Measurements from ENCODE around the gene TPMT.

TPMT gene

DNA sequence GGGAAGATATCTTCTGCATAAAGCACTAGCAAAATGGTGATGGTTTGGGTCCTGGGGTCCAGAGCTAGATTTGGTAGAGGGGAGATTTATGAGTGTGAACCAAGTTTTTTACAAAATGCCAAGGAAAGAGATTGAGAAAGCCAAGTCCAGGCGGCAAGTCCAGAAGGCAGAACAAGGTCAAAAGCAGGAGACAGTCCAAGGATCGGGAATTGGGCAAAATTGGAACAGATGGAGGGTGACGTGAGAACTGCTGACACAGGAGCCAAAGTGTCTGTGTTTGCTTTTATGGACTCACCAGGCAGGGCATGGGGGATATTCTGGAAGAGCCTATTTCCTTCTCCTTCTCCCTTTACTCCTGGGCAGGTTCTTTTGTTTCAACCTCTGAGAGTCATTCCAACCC, 36.5 kb downstream of the TPMT start:
- in situ Hi-C loops (cut with MboI; ENCODE audit: low sequenced_read_pairs) = no loop called here

DNA sequence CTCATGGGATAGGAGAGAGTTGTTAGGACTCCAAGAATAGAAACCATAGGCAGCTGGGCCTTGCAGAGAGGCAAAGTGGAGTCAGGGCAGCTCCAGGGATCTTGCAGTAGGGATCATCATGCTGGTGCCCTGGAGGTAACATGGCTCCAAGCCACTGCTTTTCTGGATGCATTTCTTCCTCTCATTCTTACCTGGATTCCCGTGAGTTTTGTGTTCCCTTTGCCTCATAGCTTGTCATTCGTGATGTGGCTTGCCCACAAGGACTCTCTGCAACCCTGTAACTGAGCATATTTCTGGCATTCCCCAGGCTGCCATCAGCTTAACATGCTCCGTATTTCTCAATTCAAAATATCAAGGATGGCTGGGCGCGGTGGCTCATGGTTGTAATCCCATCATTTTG, 37.7 kb downstream of the TPMT start:
- in situ Hi-C loops (cut with MboI; ENCODE audit: low sequenced_read_pairs) = no loop called here

DNA sequence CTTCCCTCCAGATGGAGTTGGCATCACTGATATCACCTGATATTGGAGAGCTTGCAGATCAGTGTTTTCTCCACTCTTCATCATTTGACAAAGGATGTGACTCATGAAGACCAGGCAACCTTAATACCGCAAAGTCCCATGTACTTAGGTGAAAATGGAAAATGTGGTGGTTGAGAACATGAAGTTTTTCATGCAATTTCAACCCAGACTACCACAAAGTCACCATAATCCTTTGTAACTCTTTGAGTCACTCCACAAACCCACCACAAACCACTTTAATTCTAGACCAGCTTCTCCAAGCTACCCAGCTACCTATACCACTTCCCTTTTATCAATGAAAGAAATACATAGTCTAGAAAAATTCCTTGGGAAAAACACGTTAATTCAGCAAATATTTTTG, 39.5 kb downstream of the TPMT start:
- in situ Hi-C loops (cut with MboI; ENCODE audit: low sequenced_read_pairs) = no loop called here

DNA sequence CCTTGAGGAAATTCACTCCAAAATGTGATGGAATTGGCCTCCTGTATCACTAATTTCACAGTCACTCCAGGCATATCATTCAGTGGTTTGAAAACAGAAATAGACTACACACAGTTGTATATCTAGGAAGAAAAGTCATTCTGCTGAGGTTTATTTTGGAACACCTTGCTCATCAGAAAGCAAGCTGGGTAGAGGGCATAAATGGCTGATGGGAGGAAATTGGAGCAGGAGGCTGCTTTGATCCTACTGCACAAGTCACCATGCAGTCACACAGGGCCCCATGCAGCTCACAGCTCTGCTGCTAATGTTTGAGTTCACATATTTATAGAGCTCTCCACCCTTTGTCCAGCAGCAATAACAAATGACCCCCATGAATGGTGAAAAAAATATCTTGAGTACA, 44.7 kb downstream of the TPMT start:
- in situ Hi-C loops (cut with MboI; ENCODE audit: low sequenced_read_pairs) = no loop called here

DNA sequence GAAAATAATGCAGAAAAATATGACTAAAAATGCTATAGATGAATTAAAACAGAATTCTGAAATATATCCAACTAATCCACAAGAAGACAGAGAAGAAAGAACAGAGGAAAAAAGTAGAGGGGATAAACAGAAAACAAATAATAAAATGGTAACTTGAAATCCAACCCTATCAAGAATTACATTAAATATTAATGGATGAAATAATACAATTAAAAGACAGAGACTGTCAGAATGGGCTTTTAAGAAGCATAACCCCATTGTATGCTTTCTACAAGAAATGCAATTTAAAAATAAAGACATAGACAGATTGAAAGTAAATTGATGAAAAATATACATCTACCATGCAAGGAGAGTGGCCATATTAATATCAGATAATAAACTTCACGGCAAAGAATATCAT, 47.8 kb downstream of the TPMT start:
- in situ Hi-C loops (cut with MboI; ENCODE audit: low sequenced_read_pairs) = no loop called here

DNA sequence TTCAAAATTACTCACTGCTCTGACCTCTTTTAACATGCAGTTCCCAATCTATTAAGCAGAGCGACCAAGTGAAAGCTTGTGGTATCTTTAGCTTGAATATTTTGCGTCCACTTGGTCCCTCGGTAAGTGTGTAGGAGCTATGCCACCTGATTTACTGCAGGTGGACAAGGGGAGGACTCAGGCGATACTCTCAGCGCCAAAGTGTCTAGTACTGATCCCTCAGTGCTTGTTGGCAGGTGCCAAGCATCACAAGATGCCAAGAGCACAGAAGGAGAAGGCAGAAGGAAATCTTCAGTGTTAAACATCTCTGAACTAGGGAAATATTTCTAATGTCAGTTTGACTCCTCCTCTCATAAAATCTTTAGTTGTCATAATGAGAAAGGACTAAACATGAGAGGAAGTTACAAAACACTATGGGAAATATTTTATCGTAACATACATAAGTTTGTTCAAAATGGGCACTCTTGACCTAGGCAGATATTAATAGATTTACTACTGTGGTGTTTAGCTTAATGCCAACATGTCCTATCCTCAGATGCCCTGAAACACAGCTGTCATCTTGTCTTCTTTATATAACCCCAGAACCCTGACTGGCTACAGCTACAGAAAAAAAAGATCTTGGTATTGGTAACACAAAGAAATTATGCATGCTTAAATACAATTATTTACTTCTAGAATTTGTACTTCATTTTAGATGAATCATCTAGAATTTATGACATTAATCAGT, 51.9 kb downstream of the TPMT start:
- in situ Hi-C loops (cut with MboI; ENCODE audit: low sequenced_read_pairs) = no loop called here

DNA sequence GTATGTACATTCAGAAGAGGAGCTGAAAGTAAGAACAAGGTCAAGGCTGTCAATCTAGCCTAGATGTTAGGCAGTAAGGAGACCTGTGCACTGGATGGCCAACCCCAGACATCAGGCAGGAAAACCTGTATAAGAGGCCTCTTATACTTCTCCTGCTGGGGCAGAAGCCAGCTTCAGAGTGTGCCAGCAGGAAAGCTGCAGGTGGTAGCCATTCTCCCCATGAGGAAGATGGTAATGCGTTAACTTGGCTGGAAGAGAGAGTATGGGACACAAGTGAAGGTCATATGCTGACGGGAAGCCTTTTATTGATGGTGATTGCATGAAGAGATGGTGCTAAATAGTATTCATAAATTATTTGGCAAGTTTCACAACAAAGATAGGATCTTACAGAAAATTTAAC, 53.0 kb downstream of the TPMT start:
- in situ Hi-C loops (cut with MboI; ENCODE audit: low sequenced_read_pairs) = no loop called here

DNA sequence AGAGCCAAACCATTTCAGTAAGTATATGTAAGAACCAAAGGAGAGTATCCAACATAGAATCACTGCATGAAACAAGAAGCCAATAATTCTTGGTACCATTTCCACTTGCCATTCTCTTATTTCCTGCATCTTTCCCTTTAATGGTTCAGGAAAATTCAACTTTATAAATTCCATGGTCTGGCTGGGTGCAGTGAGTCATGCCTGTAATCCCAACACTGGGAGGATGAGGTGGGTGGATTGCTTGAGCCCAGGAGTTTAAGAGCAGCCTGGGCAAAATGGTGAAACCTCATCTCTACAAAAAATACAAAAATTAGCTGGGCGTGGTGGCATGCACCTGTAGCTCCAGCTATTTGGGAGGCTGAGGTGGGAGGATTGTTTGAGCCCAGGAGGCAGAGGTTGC, 53.6 kb downstream of the TPMT start:
- in situ Hi-C loops (cut with MboI; ENCODE audit: low sequenced_read_pairs) = no loop called here

DNA sequence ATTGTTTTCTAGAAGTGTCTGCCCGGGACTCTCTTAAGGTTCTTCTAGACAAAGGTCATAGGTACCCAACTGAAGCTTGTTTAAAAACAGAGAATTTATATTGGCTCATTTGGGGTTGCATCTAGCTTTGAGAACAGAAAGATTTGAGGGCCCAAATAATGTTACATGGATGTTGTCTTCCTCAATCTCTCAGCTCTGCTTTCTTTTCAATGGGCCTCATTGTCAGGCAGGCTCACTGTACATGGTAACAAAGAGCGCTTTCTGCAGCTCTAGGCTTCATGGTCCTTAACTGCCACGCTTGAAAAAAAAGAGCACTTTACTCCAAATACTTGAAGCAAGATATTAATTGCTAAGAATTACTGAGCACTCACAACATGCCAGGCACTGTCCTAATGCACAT, 54.6 kb downstream of the TPMT start:
- in situ Hi-C loops (cut with MboI; ENCODE audit: low sequenced_read_pairs) = no loop called here

DNA sequence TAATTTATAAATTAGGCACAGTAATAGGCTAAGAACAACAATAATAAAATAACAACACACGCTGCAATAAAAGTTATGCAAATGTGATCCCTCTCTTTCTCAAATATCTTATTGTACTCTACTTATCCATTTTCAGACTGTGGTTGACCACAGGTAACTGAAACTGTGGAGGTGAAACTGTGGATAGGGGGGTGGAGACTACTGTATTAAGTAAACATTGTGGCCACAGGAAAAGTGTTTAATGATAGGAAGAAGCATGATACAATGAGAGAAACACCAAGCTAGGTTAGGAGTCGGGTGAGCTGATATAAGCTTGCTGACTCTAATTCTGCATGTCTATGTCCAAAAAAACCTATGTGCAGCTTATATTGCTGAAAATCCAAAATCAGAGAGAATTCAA, 55.4 kb downstream of the TPMT start:
- in situ Hi-C loops (cut with MboI; ENCODE audit: low sequenced_read_pairs) = no loop called here

DNA sequence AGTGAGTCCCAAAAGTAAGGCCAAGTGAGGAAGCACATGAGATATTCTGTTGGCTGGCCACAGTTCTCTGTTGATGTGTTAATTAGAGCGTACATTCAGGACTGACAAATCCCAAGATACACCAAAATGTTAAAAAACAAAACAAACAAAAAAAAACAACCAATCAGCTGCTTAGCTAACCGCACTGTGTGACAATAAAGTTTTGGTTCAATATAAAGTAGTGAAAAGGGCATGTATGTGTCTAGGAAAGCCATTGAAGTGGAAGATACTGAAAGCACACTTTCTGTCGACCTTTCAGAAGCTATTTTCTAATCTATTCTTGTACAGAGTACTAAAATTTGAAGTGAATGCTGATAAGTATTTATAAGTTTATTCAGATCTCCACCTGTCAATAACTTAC, 58.5 kb downstream of the TPMT start:
- in situ Hi-C loops (cut with MboI; ENCODE audit: low sequenced_read_pairs) = no loop called here

DNA sequence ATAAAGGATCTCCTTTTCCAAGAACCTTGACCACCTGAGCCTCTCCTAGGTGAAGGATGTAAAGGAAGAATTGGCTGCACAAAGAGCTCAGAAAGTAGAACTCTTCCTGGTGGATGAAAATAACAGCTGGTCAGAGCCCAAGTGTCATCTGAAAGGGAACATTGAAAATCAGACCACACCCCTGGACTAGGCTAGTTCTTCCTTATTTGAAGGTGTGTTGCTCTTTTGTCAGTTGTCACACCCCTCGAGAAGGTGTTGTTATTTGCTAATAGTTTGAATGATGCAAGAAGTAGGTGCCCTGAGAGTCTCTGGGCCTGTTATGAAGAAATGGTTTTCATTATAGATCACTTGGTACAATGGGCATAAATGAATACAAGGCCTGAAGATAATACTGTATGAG, 63.5 kb downstream of the TPMT start:
- in situ Hi-C loops (cut with MboI; ENCODE audit: low sequenced_read_pairs) = no loop called here

DNA sequence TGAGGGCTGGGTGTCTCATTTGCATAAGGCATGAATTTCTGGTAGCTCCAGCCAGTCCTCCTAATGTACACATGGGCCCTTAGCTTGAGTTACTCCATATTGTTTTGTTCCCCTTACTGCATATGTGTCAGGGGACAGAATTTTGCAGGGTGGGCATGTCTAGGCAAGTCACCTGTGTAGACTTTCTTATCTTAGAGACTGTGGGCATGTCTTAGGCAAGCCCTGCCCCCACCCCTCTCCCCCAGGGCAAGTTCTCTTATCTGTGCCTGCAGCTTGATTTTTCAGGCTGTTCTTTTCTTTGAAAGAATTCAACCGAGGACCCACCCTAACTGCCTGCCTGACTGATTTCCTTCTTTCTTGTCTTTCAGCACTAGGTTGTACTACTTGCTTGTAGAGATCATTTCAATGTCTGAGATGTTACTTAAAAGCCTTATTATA, 64.5 kb downstream of the TPMT start:
- in situ Hi-C loops (cut with MboI; ENCODE audit: low sequenced_read_pairs) = no loop called here

DNA sequence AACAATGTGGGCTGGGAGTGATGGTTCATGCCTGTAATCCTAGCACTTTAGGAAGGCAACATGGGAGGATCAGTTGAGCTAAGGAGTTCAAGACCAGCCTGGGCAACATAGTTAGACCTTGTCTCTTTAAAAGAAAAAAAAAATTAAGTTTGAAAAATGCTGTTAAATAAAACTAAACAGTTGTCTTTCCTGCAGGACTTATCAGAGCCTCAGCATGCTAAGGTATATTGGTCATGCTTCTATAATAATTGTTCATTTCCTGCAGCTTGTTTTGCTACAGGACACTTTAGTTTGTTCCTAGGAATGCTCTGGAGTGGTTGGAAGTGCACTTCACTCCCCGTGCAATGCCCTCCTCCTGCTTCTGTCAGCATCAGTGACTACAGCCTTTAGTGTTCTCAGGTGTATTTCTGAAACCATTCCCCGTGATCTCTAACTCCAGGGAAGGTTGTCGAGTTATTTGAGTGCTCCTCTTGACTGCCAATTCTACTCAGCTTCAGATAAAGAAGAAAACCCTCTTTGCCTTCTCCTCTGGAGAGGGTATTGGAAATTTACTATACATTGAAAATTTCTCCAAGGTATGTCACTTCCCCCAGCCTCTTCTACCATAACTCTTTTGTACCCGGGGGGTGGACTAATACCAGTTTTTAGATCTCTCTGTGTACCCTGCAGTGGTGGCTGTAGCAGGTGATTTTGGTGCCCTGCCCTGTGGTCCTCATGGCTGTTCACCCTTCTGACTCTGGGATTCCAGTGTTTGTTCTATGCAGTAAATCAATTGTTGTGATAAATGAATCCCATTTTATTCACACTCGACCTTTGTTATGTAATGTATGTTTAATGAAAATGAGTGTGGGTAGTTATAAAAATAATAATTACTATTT, 66.2 kb downstream of the TPMT start:
- in situ Hi-C loops (cut with MboI; ENCODE audit: low sequenced_read_pairs) = no loop called here

DNA sequence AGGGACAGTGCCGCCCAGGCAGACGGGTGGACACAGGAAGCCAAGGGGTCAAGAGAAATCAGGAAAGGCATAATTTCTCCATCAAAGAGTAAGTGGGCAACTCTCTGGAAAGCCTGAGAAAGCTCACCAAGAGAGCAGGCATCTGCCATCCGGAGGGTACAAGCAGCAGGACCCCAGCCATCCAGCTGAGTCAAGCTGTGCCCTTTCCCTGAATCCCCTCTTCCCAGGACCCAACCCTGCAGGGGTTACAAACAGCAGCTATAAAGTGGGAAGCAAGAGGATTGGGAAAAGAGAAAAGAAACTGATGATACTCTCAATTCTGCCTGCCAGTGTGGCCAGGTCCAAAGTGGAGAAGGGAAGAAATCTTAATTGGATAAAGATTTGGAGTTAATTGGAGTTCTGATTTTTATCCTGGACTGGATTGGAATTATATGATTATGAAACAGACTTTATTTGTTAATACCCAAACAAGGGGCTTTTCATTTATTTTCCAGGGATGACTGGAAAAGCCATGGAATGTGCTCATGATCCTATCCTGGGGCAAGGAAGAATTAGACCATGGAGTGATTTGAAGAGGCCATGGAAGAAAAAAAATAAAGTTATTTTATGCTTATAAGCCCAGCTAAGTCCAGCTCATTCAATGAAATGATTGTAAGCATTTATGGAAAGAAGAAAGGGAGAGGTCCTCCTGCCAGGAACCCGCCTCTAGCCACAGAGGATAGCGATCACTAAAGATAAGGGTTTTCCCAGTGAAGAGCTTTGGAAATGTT, 67.3 kb downstream of the TPMT start:
- in situ Hi-C loops (cut with MboI; ENCODE audit: low sequenced_read_pairs) = no loop called here

DNA sequence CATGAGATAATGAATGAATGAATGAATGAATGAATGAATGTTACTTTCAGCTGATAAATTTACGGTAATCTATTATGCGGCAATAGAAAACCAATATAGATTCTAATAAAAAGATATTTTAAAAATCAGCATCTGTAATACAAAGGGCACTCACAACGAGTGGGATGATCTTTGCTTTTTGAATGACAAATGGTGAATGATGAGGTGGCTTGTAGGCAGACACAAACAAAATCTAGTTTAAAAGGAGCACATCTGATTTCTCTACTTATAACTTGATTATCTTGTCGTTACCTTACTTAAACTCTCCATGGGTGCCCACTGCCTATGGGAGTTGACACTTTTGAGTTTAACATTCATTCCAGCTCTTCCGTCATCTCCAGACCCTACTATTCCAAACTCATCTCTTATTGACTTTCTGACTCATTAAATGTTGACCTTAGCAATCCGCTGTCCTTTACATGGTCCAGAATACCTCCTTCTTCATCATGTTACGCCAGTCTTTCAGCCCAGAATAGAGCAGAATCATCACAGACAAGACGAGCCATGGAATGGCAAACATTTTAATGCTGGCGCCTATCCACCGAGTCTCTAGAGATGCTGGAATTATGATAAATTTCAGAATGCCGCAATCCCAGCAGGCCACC, 73.7 kb downstream of the TPMT start:
- in situ Hi-C loops (cut with MboI; ENCODE audit: low sequenced_read_pairs) = no loop called here

DNA sequence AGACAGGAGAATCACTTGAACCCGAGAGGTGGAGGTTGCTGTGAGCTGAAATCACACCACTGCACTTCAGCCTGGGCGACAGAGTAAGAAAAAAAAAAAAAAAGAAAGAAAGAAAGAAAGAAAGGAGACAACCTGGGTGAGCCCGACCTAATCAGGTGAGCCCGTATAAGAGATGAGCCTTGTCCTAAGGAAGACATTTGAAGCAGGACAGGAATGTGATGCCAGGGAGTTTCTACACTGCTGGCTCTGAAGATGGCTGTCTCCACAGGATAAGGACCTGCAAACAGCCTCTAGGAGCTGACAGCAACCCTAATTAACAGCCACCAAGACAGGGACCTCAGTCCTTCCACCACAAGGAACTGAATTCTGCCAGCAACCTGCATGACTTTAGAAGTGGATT, 74.3 kb downstream of the TPMT start:
- in situ Hi-C loops (cut with MboI; ENCODE audit: low sequenced_read_pairs) = no loop called here

DNA sequence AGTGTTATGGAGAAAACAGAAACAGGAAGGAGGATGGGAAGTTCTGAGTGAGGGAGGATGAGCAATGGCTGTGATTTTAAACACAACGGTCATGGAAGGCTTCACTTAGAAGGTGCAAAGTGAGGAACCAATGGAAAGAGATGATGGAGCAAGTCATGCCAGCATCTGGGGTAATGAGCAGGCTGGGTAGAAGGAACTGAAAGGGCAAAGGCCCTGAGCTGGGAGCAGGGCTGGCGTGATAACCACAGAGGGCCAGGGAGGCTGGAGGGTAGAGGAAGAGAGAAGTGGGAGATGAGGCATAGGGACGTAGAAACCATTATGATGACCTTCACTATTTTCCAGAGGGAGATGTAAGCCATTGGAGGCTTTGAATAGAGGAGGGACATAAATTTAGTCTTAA, 76.0 kb downstream of the TPMT start:
- in situ Hi-C loops (cut with MboI; ENCODE audit: low sequenced_read_pairs) = no loop called here

Measured in hTERT RPE-1 (cell line).